NCI-H446 (cell line): ENCODE measurements around the gene GPR158.

Experiments
- DNase-seq, 2 experiments: peaks; one replicate each; lab custom pipeline; 2025; lab: John Stamatoyannopoulos, UW

GPR158 gene

GRCh38 chr10:25504306-25504705, 329.5 kb downstream of the GPR158 start:
- no peak for DNase-seq

- DNase-seq, result no peak
These were observed 330.0 kb downstream of the GPR158 start for GRCh38 chr10:25504838-25505237.

- DNase-seq, result no peak
These were observed 330.7 kb downstream of the GPR158 start for GRCh38 chr10:25505466-25505865.

GRCh38 chr10:25506821-25507335, 332.1 kb downstream of the GPR158 start:
- DNase-seq, result no peak

GRCh38 chr10:25508112-25508815, 333.5 kb downstream of the GPR158 start:
- no peak for DNase-seq

- no peak for DNase-seq
These were observed 334.4 kb downstream of the GPR158 start for GRCh38 chr10:25509151-25509550.

GRCh38 chr10:25522294-25522693, 347.5 kb downstream of the GPR158 start:
- no peak for DNase-seq

GRCh38 chr10:25522946-25523608, 348.3 kb downstream of the GPR158 start:
- DNase-seq, result peak in 1 of 2 experiments; percentile 27

GRCh38 chr10:25530306-25530705, 355.5 kb downstream of the GPR158 start:
- no peak for DNase-seq

DNA sequence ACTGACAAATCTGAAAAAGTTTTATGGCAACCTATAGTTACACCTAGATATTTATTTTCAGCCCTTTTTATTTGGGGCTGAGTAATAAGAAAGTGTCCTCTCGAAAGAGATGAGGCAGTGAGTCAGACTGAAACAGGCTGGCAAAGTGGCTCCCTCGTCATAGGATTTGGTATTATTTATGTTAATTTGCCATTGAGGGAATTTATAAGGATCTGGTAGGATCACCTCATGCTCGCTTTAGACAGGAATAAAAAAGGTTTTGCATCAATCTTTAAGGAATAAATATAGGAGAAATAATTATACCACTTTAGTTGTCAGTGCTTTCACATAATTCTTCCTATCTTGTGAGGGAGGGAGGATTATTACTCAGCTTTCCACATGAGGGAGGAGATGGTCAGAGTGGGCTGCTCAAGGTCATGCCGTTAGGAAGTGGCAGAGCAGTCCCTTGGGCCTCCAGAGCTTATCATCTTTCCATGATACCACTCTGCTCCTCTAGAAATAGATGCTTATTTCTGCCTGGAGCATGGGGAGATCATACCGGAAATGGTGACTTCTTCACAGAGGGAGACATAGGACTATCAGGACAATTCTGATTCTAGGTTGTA, 356.8 kb downstream of the GPR158 start:
- DNase-seq, result no peak

GRCh38 chr10:25532213-25532612, 357.4 kb downstream of the GPR158 start:
- no peak for DNase-seq

DNA sequence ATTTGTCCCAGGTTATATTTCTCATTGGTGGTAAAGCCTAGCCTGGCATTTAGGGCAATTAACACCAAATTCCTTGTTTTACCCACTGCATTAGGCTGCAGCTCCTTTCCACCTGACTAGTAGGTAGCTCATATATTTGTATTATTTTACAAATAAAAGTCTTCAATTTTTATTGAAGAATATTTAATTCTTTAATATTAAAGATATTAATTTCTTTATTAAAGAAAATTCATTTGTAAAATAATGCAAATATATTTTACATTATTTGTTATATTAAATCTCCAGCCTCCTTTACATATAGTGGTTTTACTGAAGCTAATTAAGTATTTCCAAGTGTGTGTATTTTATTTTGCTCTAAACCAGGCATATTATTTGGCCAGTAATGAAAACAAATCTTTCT, 361.2 kb downstream of the GPR158 start:
- DNase-seq, result no peak

GRCh38 chr10:25547382-25547781, 372.6 kb downstream of the GPR158 start:
- DNase-seq, result no peak

GRCh38 chr10:25552283-25552919, 377.6 kb downstream of the GPR158 start:
- no peak for DNase-seq

- no peak for DNase-seq
These were observed 381.1 kb downstream of the GPR158 start for GRCh38 chr10:25555865-25556264.

GRCh38 chr10:25556457-25556856, 381.7 kb downstream of the GPR158 start:
- peak in 1 of 2 experiments; percentile 42 for DNase-seq

GRCh38 chr10:25557136-25557535, 382.3 kb downstream of the GPR158 start:
- DNase-seq, result no peak

- DNase-seq, result no peak
These were observed 387.0 kb downstream of the GPR158 start for GRCh38 chr10:25561758-25562157.

DNA sequence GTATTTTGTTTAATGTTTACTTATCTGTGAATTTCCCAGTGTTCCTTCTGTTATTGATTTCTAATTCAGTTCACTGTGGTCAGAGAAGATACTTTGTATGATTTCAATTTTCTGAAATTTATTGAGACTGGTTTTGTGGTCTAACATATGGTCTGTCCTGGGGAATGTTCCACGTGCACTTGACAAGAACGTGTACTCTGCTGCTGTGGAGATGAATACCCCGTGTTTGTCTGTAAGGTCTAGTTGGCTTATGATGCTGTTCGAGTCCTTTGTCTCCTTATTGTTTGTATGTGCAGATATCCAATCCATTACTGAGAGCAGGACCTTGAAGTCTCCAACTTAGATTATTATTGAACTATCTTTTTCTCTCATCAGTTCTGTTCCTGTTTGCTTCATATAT, 387.7 kb downstream of the GPR158 start:
- no peak for DNase-seq

- DNase-seq, result no peak
These were observed 389.6 kb downstream of the GPR158 start for GRCh38 chr10:25564351-25564750.

DNA sequence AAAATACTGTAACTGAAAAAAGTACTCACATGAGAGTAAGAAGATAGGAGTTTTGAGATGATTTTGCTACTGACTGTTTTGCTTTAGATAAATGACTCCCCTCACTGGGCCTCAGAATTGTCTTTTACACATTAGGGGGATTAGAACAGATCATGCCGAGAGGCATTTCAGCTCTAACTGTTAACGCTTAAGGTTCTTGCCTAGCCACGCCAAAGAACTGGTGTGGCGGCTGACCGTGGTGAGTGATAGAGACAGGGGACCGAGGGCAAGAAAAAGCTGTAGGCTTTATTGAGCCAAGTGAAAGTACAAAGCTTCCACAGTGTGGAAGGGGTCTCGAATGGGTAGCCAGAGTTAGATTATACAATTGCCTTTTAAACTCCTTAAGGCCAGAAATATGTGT, 390.8 kb downstream of the GPR158 start:
- DNase-seq, result no peak

DNA sequence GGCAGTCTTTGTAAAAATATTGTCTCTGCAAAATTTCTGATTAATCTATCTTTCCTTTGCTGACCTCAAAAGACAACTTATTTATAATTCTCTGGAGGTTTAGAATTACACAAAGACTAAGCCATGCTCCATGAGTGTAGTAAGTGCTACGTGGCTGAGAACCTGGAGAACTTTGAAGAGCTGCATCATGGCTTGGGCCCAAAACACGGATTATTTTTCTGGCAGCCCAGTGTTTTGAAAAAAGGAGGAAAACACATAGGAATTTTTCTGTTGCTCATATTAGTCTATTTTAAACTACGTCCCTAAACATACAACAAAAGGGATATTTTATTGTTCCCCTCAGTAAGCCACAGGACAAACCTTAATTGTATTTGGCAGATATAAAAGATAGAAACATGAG, 398.5 kb downstream of the GPR158 start:
- DNase-seq, result no peak

GRCh38 chr10:25575343-25575742, 400.5 kb downstream of the GPR158 start:
- no peak for DNase-seq
